ENCODE results near the gene SCARB1.

Gene SCARB1

GRCh38 chr12:124763594-124763979 is 100.1 kb downstream of the SCARB1 start:
- no peak for TF ChIP-seq CTCF (conservative IDR thresholded peaks at IDR 0.05)
- H3K27ac ChIP-seq: no peak overlapping the region

GRCh38 chr12:124762791-124763593 is 100.7 kb downstream of the SCARB1 start:
- no peak overlapping the region for H3K27ac ChIP-seq
- no peak for TF ChIP-seq CTCF (conservative IDR thresholded peaks at IDR 0.05)

- no peak for TF ChIP-seq CTCF (conservative IDR thresholded peaks at IDR 0.05)
These were observed 101.3 kb downstream of the SCARB1 start for GRCh38 chr12:124762384-124762783.

GRCh38 chr12:124761871-124762270 is 101.8 kb downstream of the SCARB1 start:
- H3K27ac ChIP-seq: no peak overlapping the region
- TF ChIP-seq CTCF (conservative IDR thresholded peaks at IDR 0.05): no peak

More at GRCh38 chr12:124762384-124762783, 101.3 kb downstream of the SCARB1 start:
- no peak overlapping the region for H3K27ac ChIP-seq

- TF ChIP-seq CTCF (conservative IDR thresholded peaks at IDR 0.05): no peak
- no peak overlapping the region for H3K27ac ChIP-seq
These were observed 102.6 kb downstream of the SCARB1 start for GRCh38 chr12:124761056-124761455.

GRCh38 chr12:124760560-124760959 is 103.1 kb downstream of the SCARB1 start:
- no peak for TF ChIP-seq CTCF (conservative IDR thresholded peaks at IDR 0.05)
- no peak overlapping the region for H3K27ac ChIP-seq

GRCh38 chr12:124759841-124760503 is 103.7 kb downstream of the SCARB1 start:
- no peak overlapping the region for H3K27ac ChIP-seq
- TF ChIP-seq CTCF (conservative IDR thresholded peaks at IDR 0.05): no peak
